MM.1S (cell line): ENCODE data around the gene TSPAN11.

ENCODE experiments used
- EZH2 ChIP-seq: fragments of 300-600 bp; sonication (generic); optimal IDR thresholded peaks from 2 replicates; pipeline ENCODE3; 2017; ENCODE audit warnings: low read depth, mild to moderate bottlenecking, antibody characterized with exemption, low read length, mixed read lengths
- TF ChIP-seq, protein P1 (sequence below): fragments of 300-600 bp; sonication (generic); IDR thresholded peaks from 2 replicates; pipeline ENCODE4 v1.5.1; 2016; ENCODE audit warnings: antibody characterized with exemption, low read length, mixed read lengths

DNA sequence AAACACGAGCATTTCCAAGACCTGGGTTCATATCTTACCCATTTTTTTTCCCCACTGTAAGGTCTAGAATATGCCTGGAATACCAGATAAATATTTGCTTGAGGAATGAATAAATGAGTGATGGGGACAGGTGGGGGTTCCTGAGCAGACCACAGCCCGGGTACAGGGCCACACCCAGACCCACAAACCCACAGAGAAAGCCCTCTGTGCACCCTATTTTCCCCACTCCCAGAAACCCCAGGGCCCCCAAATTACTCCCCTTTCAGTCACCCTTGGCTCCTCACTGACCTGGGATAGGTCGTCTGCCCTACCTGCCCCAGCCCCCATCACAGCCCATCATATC is 80.6 kb downstream of the TSPAN11 start:
- TF ChIP-seq, protein P1, sequence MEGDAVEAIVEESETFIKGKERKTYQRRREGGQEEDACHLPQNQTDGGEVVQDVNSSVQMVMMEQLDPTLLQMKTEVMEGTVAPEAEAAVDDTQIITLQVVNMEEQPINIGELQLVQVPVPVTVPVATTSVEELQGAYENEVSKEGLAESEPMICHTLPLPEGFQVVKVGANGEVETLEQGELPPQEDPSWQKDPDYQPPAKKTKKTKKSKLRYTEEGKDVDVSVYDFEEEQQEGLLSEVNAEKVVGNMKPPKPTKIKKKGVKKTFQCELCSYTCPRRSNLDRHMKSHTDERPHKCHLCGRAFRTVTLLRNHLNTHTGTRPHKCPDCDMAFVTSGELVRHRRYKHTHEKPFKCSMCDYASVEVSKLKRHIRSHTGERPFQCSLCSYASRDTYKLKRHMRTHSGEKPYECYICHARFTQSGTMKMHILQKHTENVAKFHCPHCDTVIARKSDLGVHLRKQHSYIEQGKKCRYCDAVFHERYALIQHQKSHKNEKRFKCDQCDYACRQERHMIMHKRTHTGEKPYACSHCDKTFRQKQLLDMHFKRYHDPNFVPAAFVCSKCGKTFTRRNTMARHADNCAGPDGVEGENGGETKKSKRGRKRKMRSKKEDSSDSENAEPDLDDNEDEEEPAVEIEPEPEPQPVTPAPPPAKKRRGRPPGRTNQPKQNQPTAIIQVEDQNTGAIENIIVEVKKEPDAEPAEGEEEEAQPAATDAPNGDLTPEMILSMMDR: no peak
- no peak for TF ChIP-seq EZH2
